ENCODE results near the gene PPP1R1B. TPM values are rescaled to one million over a fixed set of nuclear protein-coding genes. Genes with fewer than 3 reads are reported as not detected.

Gene PPP1R1B
- polyA plus RNA-seq, 1 donor from 2014 or later = 1.8 TPM

GRCh38 chr17:39658346-39658745, 31.6 kb downstream of the PPP1R1B start:
- no peak overlapping the region for H3K9ac ChIP-seq (ENCODE audit: low read length)
- H3K4me2 ChIP-seq (ENCODE audit: low read length) = no peak overlapping the region
- H4K20me1 ChIP-seq (ENCODE audit: insufficient read depth) = no peaks in the 10 kb centered on the region
- H2AFZ ChIP-seq (ENCODE audit: low read depth, low read length) = no peak overlapping the region
- no peaks in the 10 kb centered on the region for H3F3A ChIP-seq (ENCODE audit: insufficient read depth, low read length, poor library complexity, severe bottlenecking)
- H3K27ac ChIP-seq (ENCODE audit: low read length) = no peak overlapping the region
- H3K27me3 ChIP-seq (ENCODE audit: insufficient read depth, low read depth, low read length) = no peaks in the 10 kb centered on the region
- no peaks in the 10 kb centered on the region for H3K79me2 ChIP-seq (replicated peaks; ENCODE audit: insufficient read depth, low read length)
- H3K9me2 ChIP-seq (ENCODE audit: insufficient read depth, low read length) = no peaks in the 10 kb centered on the region
- H3K9me3 ChIP-seq (ENCODE audit: low read length) = no peaks in the 10 kb centered on the region
- no peaks in the 10 kb centered on the region for H3K36me3 ChIP-seq (ENCODE audit: insufficient read depth, low read length)
- TF ChIP-seq REST (IDR thresholded peaks at IDR 0.05; ENCODE audit: borderline replicate concordance) = no peak
- TF ChIP-seq SMC3 (conservative IDR thresholded peaks at IDR 0.05; ENCODE audit: poor library complexity) = no peak
- no peak for TF ChIP-seq POLR2AphosphoS5 (IDR thresholded peaks at IDR 0.05)
- TF ChIP-seq CTCF (IDR thresholded peaks at IDR 0.05; ENCODE audit: poor library complexity, severe bottlenecking) = no peak
- no peak for TF ChIP-seq EZH2 (IDR thresholded peaks at IDR 0.05; ENCODE audit: borderline replicate concordance, insufficient read depth, low read length, poor library complexity, severe bottlenecking)
- no peak for TF ChIP-seq EP300 (conservative IDR thresholded peaks at IDR 0.05; ENCODE audit: poor library complexity, severe bottlenecking)
- no peak for TF ChIP-seq RAD21 (conservative IDR thresholded peaks at IDR 0.05)
- TF ChIP-seq TAF1 (IDR thresholded peaks at IDR 0.05; ENCODE audit: low read depth) = no peak
- no peak for TF ChIP-seq MXI1 (conservative IDR thresholded peaks at IDR 0.05; ENCODE audit: poor library complexity, severe bottlenecking)
- no peak overlapping the region for H3K4me3 ChIP-seq (ENCODE audit: low read length)

GRCh38 chr17:39658760-39659159, 32.0 kb downstream of the PPP1R1B start:
- no peak for TF ChIP-seq REST (IDR thresholded peaks at IDR 0.05; ENCODE audit: borderline replicate concordance)
- Histone ChIP-seq H3K4me2 (ENCODE audit: low read length) (no peak overlapping the region), H2AFZ (ENCODE audit: low read depth, low read length) (no peak overlapping the region), H3K9me3 (ENCODE audit: low read length) (no peaks in the 10 kb centered on the region), H3K4me3 (ENCODE audit: low read length) (no peak overlapping the region), H3K9me2 (ENCODE audit: insufficient read depth, low read length) (no peaks in the 10 kb centered on the region), H3K27me3 (ENCODE audit: insufficient read depth, low read depth, low read length) (no peaks in the 10 kb centered on the region), H3K27ac (ENCODE audit: low read length) (no peak overlapping the region), H3K36me3 (ENCODE audit: insufficient read depth, low read length) (no peaks in the 10 kb centered on the region), H3K79me2 (replicated peaks; ENCODE audit: insufficient read depth, low read length) (no peaks in the 10 kb centered on the region), H4K20me1 (ENCODE audit: insufficient read depth) (no peaks in the 10 kb centered on the region), H3K9ac (ENCODE audit: low read length) (no peak overlapping the region), H3F3A (ENCODE audit: insufficient read depth, low read length, poor library complexity, severe bottlenecking) (no peaks in the 10 kb centered on the region)
